Keratinocyte (primary cell): ENCODE results near the gene RIPK3. TPM values are rescaled to one million over a fixed set of nuclear protein-coding genes. Genes with fewer than 3 reads are reported as not detected.

Experiments used
- DNase-seq: peaks from one replicate; pipeline ENCODE4 v3.0.0-alpha.2; 2011; ENCODE audit warnings: low read depth, missing footprints, low spot score
- FAIRE-seq: peaks from 2 replicates; lab custom pipeline; 2011; peaks lifted over from hg19 to GRCh38; lab: Jason Lieb, UNC
- H2AFZ ChIP-seq: 2 replicates; pipeline ENCODE4 v1.6.0; 2012; ENCODE audit warnings: low read length, control low read depth, inconsistent platforms; ENCODE audit not compliant: control insufficient read depth
- H3K27ac ChIP-seq: 2 replicates; pipeline ENCODE4 v1.5.1; 2011; ENCODE audit warnings: low read length; ENCODE audit not compliant: control insufficient read depth, insufficient read depth
- H3K27me3 ChIP-seq: 3 replicates; pipeline ENCODE4 v1.6.0; 2011; ENCODE audit warnings: low read length; ENCODE audit not compliant: control insufficient read depth, insufficient read depth; ENCODE audit errors: extremely low read depth
- H3K36me3 ChIP-seq, 2 experiments: 2 replicates in 1 of 2; 3 replicates in 1 of 2; pipeline ENCODE4 v1.5.1; 2011; ENCODE audit warnings: low read length in 2 of 2, mild to moderate bottlenecking in 1 of 2; ENCODE audit not compliant: control insufficient read depth in 2 of 2, insufficient read depth in 2 of 2; ENCODE audit errors: extremely low read depth in 1 of 2
- H3K4me1 ChIP-seq: 3 replicates; pipeline ENCODE4 v1.5.1; 2011; ENCODE audit warnings: low read length; ENCODE audit not compliant: control insufficient read depth, insufficient read depth; ENCODE audit errors: extremely low read depth
- H3K4me2 ChIP-seq: 3 replicates; pipeline ENCODE4 v1.6.0; 2011; ENCODE audit warnings: low read depth, low read length; ENCODE audit not compliant: control insufficient read depth, insufficient read depth; ENCODE audit errors: extremely low read depth
- H3K4me3 ChIP-seq, 3 experiments: fragments of 200-600 bp in 1 of 3; sonication (generic) in 1 of 3; 2 replicates in 2 of 3; 3 replicates in 1 of 3; pipeline ENCODE4 v1.5.1; 2011 to 2016; ENCODE audit warnings: low read length in 3 of 3, mild to moderate bottlenecking in 3 of 3, control low read depth in 2 of 3, inconsistent platforms in 1 of 3, low read depth in 1 of 3, mixed read lengths in 1 of 3, mixed run types in 1 of 3, moderate library complexity in 1 of 3; ENCODE audit not compliant: control insufficient read depth in 2 of 3, insufficient read depth in 2 of 3; ENCODE audit errors: extremely low read depth in 1 of 3
- H3K79me2 ChIP-seq: 2 replicates; pipeline ENCODE4 v1.6.0; 2012; ENCODE audit warnings: low read length; ENCODE audit not compliant: control insufficient read depth, insufficient read depth
- H3K9ac ChIP-seq: 3 replicates; pipeline ENCODE4 v1.6.0; 2011; ENCODE audit warnings: low read length; ENCODE audit not compliant: control insufficient read depth, insufficient read depth; ENCODE audit errors: extremely low read depth
- H3K9me1 ChIP-seq: 3 replicates; pipeline ENCODE4 v1.6.0; 2011; ENCODE audit warnings: low read length; ENCODE audit not compliant: control insufficient read depth, insufficient read depth; ENCODE audit errors: extremely low read depth
- H3K9me3 ChIP-seq: 2 replicates; pipeline ENCODE4 v1.5.1; 2012; ENCODE audit warnings: low read depth, low read length; ENCODE audit not compliant: control insufficient read depth
- H4K20me1 ChIP-seq: 3 replicates; pipeline ENCODE4 v1.6.0; 2011; ENCODE audit warnings: low read length; ENCODE audit not compliant: control insufficient read depth, insufficient read depth; ENCODE audit errors: extremely low read depth
- EZH2 ChIP-seq: IDR thresholded peaks from one replicate; pipeline ENCODE4 v1.6.1; 2012; ENCODE audit warnings: inconsistent platforms, mild to moderate bottlenecking, low read length, moderate library complexity
- dilution Hi-C: fragments of 300-500 bp; cut with MboI; formaldehyde crosslinking; loops from one replicate; pipeline ENCODE4 v1.7.0; 2020; ENCODE audit warnings: low sequenced_read_pairs; ENCODE audit not compliant: extremely low pct_ligation_motif_present
- polyA plus RNA-seq, 5 experiments: library from polyadenylated mRNA; depleted of rRNA in 3 of 5; stranded (reverse) in 3 of 5; stranded (forward) in 1 of 5; unstranded in 1 of 5; fragments of >200 nt; gene quantifications; 1 replicate in 1 of 5; 2 replicates in 3 of 5; 3 replicates in 1 of 5; pipeline versions ENCODE4 v1.2.1 to v1.2.3, GENCODE V29; 2011 to 2012; ENCODE audit warnings: missing spikeins in 2 of 5, low read depth in 1 of 5, low replicate concordance in 1 of 5
- TF ChIP-seq, protein P1 (sequence below), 3 experiments: IDR thresholded peaks in 1 of 3; conservative IDR thresholded peaks in 1 of 3; optimal IDR thresholded peaks in 1 of 3; 2 replicates in 2 of 3; 3 replicates in 1 of 3; pipeline versions ENCODE3 to v1.5.1; 2011; ENCODE audit warnings: low read length in 3 of 3, mild to moderate bottlenecking in 3 of 3, moderate library complexity in 2 of 3, control low read depth in 1 of 3, inconsistent platforms in 1 of 3; ENCODE audit not compliant: insufficient read depth in 2 of 3; ENCODE audit errors: extremely low read depth in 1 of 3

Gene RIPK3
- polyA plus RNA-seq, 1 donor (not counting 4 experiments of a cell fraction or from before 2014, with no cell fraction given): 8.0 TPM

- dilution Hi-C loops: no loop called here
- no peaks in the 10 kb centered on the region for H3K9me3 ChIP-seq
These were observed 3.1 kb upstream of the RIPK3 start for GRCh38 chr14:24342889-24343288.

GRCh38 chr14:24340606-24341005, 815 bp upstream of the RIPK3 start:
- Histone ChIP-seq H3K9me1 (no peaks in the 10 kb centered on the region), H3K9ac (no peak overlapping the region), H4K20me1 (no peaks in the 10 kb centered on the region), H3K36me3 (peaks cover 0 to 2% of the 10 kb centered on the region in 2 experiments), H2AFZ (no peak overlapping the region), H3K27me3 (peaks cover 3% of the 10 kb centered on the region), H3K4me1 (peaks cover 7% of the 10 kb centered on the region), H3K4me2 (no peak overlapping the region), H3K79me2 (no peaks in the 10 kb centered on the region), H3K4me3 (no peak overlapping the region), H3K9me3 (no peaks in the 10 kb centered on the region), H3K27ac (no peak overlapping the region)
- no peak for FAIRE-seq
- dilution Hi-C loops: no loop called here
- TF ChIP-seq EZH2: no peak
- TF ChIP-seq, protein P1, sequence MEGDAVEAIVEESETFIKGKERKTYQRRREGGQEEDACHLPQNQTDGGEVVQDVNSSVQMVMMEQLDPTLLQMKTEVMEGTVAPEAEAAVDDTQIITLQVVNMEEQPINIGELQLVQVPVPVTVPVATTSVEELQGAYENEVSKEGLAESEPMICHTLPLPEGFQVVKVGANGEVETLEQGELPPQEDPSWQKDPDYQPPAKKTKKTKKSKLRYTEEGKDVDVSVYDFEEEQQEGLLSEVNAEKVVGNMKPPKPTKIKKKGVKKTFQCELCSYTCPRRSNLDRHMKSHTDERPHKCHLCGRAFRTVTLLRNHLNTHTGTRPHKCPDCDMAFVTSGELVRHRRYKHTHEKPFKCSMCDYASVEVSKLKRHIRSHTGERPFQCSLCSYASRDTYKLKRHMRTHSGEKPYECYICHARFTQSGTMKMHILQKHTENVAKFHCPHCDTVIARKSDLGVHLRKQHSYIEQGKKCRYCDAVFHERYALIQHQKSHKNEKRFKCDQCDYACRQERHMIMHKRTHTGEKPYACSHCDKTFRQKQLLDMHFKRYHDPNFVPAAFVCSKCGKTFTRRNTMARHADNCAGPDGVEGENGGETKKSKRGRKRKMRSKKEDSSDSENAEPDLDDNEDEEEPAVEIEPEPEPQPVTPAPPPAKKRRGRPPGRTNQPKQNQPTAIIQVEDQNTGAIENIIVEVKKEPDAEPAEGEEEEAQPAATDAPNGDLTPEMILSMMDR (optimal IDR thresholded peaks at IDR 0.05 in 1 of 3, IDR thresholded peaks at IDR 0.05 in 1 of 3, conservative IDR thresholded peaks at IDR 0.05 in 1 of 3; ENCODE audit: extremely low read depth in 1 of 3, insufficient read depth in 2 of 3, low read length in 3 of 3): no peak
- DNase-seq: no peak

More at GRCh38 chr14:24342889-24343288, 3.1 kb upstream of the RIPK3 start:
- Histone ChIP-seq H3K9ac (no peak overlapping the region), H3K79me2 (no peaks in the 10 kb centered on the region), H3K36me3 (no peaks in the 10 kb centered on the region), H3K27me3 (peaks cover 3% of the 10 kb centered on the region), H3K27ac (no peak overlapping the region), H3K9me1 (no peaks in the 10 kb centered on the region), H3K4me3 (no peak overlapping the region), H4K20me1 (no peaks in the 10 kb centered on the region), H3K4me2 (no peak overlapping the region), H3K4me1 (peaks cover 7% of the 10 kb centered on the region), H2AFZ (no peak overlapping the region)
- DNase-seq (no peak), FAIRE-seq (no peak)
- TF ChIP-seq EZH2: no peak
- TF ChIP-seq, protein P1 (optimal IDR thresholded peaks at IDR 0.05 in 1 of 3, IDR thresholded peaks at IDR 0.05 in 1 of 3, conservative IDR thresholded peaks at IDR 0.05 in 1 of 3; ENCODE audit: extremely low read depth in 1 of 3, insufficient read depth in 2 of 3, low read length in 3 of 3): no peak
